GM19238 (cell line): Measurements from ENCODE around the gene STARD13.

Experiments used
- DNase-seq: peaks from one replicate; pipeline ENCODE4 v3.0.0; 2011; ENCODE audit warnings: low spot score; ENCODE audit not compliant: insufficient read length

The STARD13 gene

GRCh38 chr13:33199289-33199850 is 86.2 kb downstream of the STARD13 start:
- no peak for DNase-seq

- no peak for DNase-seq
Observed at GRCh38 chr13:33197541-33197971, 88.0 kb downstream of the STARD13 start.

GRCh38 chr13:33196767-33197166 is 88.8 kb downstream of the STARD13 start:
- DNase-seq, result no peak

- DNase-seq, result no peak
Observed at GRCh38 chr13:33195693-33196464, 89.7 kb downstream of the STARD13 start.

GRCh38 chr13:33194820-33195692 is 90.5 kb downstream of the STARD13 start:
- no peak for DNase-seq

- DNase-seq, result no peak
Observed at GRCh38 chr13:33193428-33193974, 92.1 kb downstream of the STARD13 start.

- DNase-seq, result no peak
Observed at GRCh38 chr13:33191425-33192210, 93.9 kb downstream of the STARD13 start.

GRCh38 chr13:33189470-33189869 is 96.1 kb downstream of the STARD13 start:
- DNase-seq, result no peak

GRCh38 chr13:33188093-33188882 is 97.3 kb downstream of the STARD13 start:
- DNase-seq, result no peak

GRCh38 chr13:33186861-33187291 is 98.7 kb downstream of the STARD13 start:
- no peak for DNase-seq

GRCh38 chr13:33185853-33186252 is 99.7 kb downstream of the STARD13 start:
- DNase-seq, result no peak

- no peak for DNase-seq
Observed at GRCh38 chr13:33184530-33184929, 101.0 kb downstream of the STARD13 start.

- DNase-seq, result no peak
Observed at GRCh38 chr13:33184112-33184490, 101.5 kb downstream of the STARD13 start.

GRCh38 chr13:33183431-33184111 is 102.0 kb downstream of the STARD13 start:
- no peak for DNase-seq

- DNase-seq, result no peak
Observed at GRCh38 chr13:33182729-33183128, 102.8 kb downstream of the STARD13 start.

- DNase-seq, result no peak
Observed at GRCh38 chr13:33181264-33181663, 104.3 kb downstream of the STARD13 start.

- no peak for DNase-seq
Observed at GRCh38 chr13:33180122-33180804, 105.3 kb downstream of the STARD13 start.

- no peak for DNase-seq
Observed at GRCh38 chr13:33179463-33179862, 106.1 kb downstream of the STARD13 start.

- DNase-seq, result no peak
Observed at GRCh38 chr13:33178209-33178840, 107.2 kb downstream of the STARD13 start.
